Stimulated activated CD4-positive, alpha-beta T cell treated with anti-CD3 and anti-CD28 coated beads, Interleukin-2, amount 100 ng/mL, for 4 hours (primary cell): Measurements from ENCODE around the gene ELMO2.

ENCODE experiments used
- DNase-seq: peaks from one replicate; pipeline ENCODE4 v3.0.0-alpha.2; 2020; ENCODE audit warnings: low read depth

The ELMO2 gene

GRCh38 chr20:46367234-46367633, 39.2 kb downstream of the ELMO2 start:
- DNase-seq = no peak

GRCh38 chr20:46366826-46367225, 39.6 kb downstream of the ELMO2 start:
- no peak for DNase-seq

- DNase-seq = no peak
These were observed 40.8 kb downstream of the ELMO2 start for GRCh38 chr20:46365487-46366220.

- DNase-seq = no peak
These were observed 41.5 kb downstream of the ELMO2 start for GRCh38 chr20:46364670-46365486.

GRCh38 chr20:46363874-46364669, 42.3 kb downstream of the ELMO2 start:
- DNase-seq = peak; percentile 70

- DNase-seq = no peak
These were observed 43.2 kb downstream of the ELMO2 start for GRCh38 chr20:46362921-46363867.

GRCh38 chr20:46361811-46362210, 44.6 kb downstream of the ELMO2 start:
- DNase-seq = no peak

GRCh38 chr20:46361381-46361780, 45.0 kb downstream of the ELMO2 start:
- no peak for DNase-seq

- DNase-seq = no peak
These were observed 47.1 kb downstream of the ELMO2 start for GRCh38 chr20:46359233-46359751.

GRCh38 chr20:46358346-46359058, 47.9 kb downstream of the ELMO2 start:
- DNase-seq = no peak

GRCh38 chr20:46357030-46357514, 49.3 kb downstream of the ELMO2 start:
- DNase-seq = no peak

- no peak for DNase-seq
These were observed 50.0 kb downstream of the ELMO2 start for GRCh38 chr20:46356195-46357029.

GRCh38 chr20:46355778-46356177, 50.6 kb downstream of the ELMO2 start:
- no peak for DNase-seq

GRCh38 chr20:46354920-46355654, 51.3 kb downstream of the ELMO2 start:
- no peak for DNase-seq

GRCh38 chr20:46354207-46354555, 52.2 kb downstream of the ELMO2 start:
- DNase-seq = no peak

- DNase-seq = no peak
These were observed 52.8 kb downstream of the ELMO2 start for GRCh38 chr20:46353500-46354206.

GRCh38 chr20:46352370-46352938, 54.0 kb downstream of the ELMO2 start:
- no peak for DNase-seq
